Stimulated activated CD4-positive, alpha-beta T cell treated with anti-CD3 and anti-CD28 coated beads, Interleukin-4, amount 100 ng/mL, for 48 hours (primary cell): Measurements from ENCODE around the gene SUMF2.
"Not testable (repeated sequence)": the region's sequence is repeated elsewhere in the genome, so short reads cannot be mapped to it uniquely, and the experiment has no call there.

Source experiments
- DNase-seq, 2 donors: peaks; one replicate each; pipeline ENCODE4 v3.0.0-alpha.2; 2020; ENCODE audit warnings: low read depth in 2 of 2

Gene SUMF2

GRCh38 chr7:56063882-56064625 lies at the start of gene SUMF2:
Gene SUMF2, plus strand, starts transcription at chr7:56064286. Its CDS starts 26 bp downstream, at chr7:56064312.
- peak; percentile 80 to 84 for DNase-seq

GRCh38 chr7:56017015-56017414 lies 47.1 kb upstream of the SUMF2 start:
- not testable (repeated sequence) for DNase-seq

- DNase-seq: no peak
These were observed 44.6 kb upstream of the SUMF2 start for GRCh38 chr7:56019501-56019900.

- DNase-seq: no peak
These were observed 40.6 kb upstream of the SUMF2 start for GRCh38 chr7:56023500-56023899.

GRCh38 chr7:56026538-56026937 lies 37.5 kb upstream of the SUMF2 start:
- no peak for DNase-seq

GRCh38 chr7:56028942-56029630 lies 35.0 kb upstream of the SUMF2 start:
- no peak for DNase-seq

GRCh38 chr7:56030340-56030739 lies 33.7 kb upstream of the SUMF2 start:
- no peak for DNase-seq

- not testable (repeated sequence) for DNase-seq
These were observed 32.5 kb upstream of the SUMF2 start for GRCh38 chr7:56031556-56031955.

GRCh38 chr7:56032578-56032977 lies 31.5 kb upstream of the SUMF2 start:
- not testable (repeated sequence) for DNase-seq

GRCh38 chr7:56033671-56034432 lies 30.2 kb upstream of the SUMF2 start:
- DNase-seq: peak; percentile 51 to 55

GRCh38 chr7:56040730-56041129 lies 23.4 kb upstream of the SUMF2 start:
- no peak for DNase-seq

GRCh38 chr7:56045758-56046157 lies 18.3 kb upstream of the SUMF2 start:
- not testable (repeated sequence) for DNase-seq

GRCh38 chr7:56046721-56047445 lies 17.2 kb upstream of the SUMF2 start:
- no peak for DNase-seq

- not testable (repeated sequence) for DNase-seq
These were observed 16.5 kb upstream of the SUMF2 start for GRCh38 chr7:56047446-56048116.

GRCh38 chr7:56048245-56048644 lies 15.8 kb upstream of the SUMF2 start:
- DNase-seq: no peak

- not testable (repeated sequence) for DNase-seq
These were observed 15.3 kb upstream of the SUMF2 start for GRCh38 chr7:56048763-56049162.

GRCh38 chr7:56051053-56051338 lies 13.1 kb upstream of the SUMF2 start:
- DNase-seq: no peak

GRCh38 chr7:56051339-56052191 lies 12.5 kb upstream of the SUMF2 start, which contains the start of the genes CCT6A and PSPH:
Gene CCT6A, plus strand, starts transcription at chr7:56051765. Its CDS starts 84 bp downstream, at chr7:56051849.
Gene PSPH, minus strand, starts transcription at chr7:56051444. Its CDS starts 30,232 bp downstream, at chr7:56021212.
- DNase-seq: peak; percentile 82 to 93

GRCh38 chr7:56053379-56053778 lies 10.7 kb upstream of the SUMF2 start:
- no peak for DNase-seq

GRCh38 chr7:56053993-56054392 lies 10.1 kb upstream of the SUMF2 start:
- DNase-seq: no peak
